Activated naive CD8-positive, alpha-beta T cell treated with anti-CD3 and anti-CD28 coated beads, Interleukin-2, amount 50 U/mL, for 24 hours (primary cell): ENCODE measurements around the gene AKAP6.

ENCODE experiments used
- ATAC-seq: fragments of 150-1000 bp; cut with Tn5 transposase; one replicate; pipeline ENCODE4 v1.10.0; 2021
- DNase-seq: peaks from one replicate; pipeline ENCODE4 v3.0.0; 2021
- H3K27ac Mint-ChIP-seq: one replicate; pipeline ENCODE4 v1.8.0; 2021; ENCODE audit warnings: mild to moderate bottlenecking, mixed read lengths
- H3K27me3 Mint-ChIP-seq: one replicate; pipeline ENCODE4 v1.8.0; 2021; ENCODE audit warnings: mixed read lengths
- H3K36me3 Mint-ChIP-seq: one replicate; pipeline ENCODE4 v1.8.0; 2021; ENCODE audit warnings: low read depth, mixed read lengths
- H3K4me1 Mint-ChIP-seq: one replicate; pipeline ENCODE4 v1.8.0; 2021; ENCODE audit warnings: mixed read lengths
- H3K4me3 Mint-ChIP-seq: one replicate; pipeline ENCODE4 v1.8.0; 2021; ENCODE audit warnings: mild to moderate bottlenecking, moderate library complexity, mixed read lengths
- H3K9me3 Mint-ChIP-seq: one replicate; pipeline ENCODE4 v1.8.0; 2021; ENCODE audit warnings: mixed read lengths

Gene AKAP6

GRCh38 chr14:32719601-32720000, 390.5 kb downstream of the AKAP6 start:
- ATAC-seq, result no peak
- H3K4me1 Mint-ChIP-seq, result no peaks in the 10 kb centered on the region
- no peaks in the 10 kb centered on the region for H3K27me3 Mint-ChIP-seq

DNA sequence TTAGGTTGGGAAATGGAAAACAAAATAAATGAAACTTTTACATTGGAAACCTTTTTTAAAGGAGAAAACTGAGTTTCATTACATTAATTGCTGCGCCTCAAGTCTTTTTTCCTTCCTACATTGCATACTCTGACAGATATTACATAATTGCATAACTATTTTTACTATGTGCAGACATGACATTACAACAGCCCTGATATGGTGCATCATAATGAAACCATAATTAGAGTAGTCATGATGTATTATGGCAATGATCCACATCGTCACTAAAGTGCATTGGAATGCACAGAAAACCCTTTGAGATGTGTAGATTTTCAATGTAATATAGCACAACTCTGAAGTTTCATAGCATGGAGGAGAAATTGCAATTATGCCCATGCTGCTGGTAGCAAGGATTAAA, 391.8 kb downstream of the AKAP6 start:
- DNase-seq (no peak), ATAC-seq (no peak)
- no peak overlapping the region for H3K4me3 Mint-ChIP-seq
- no peak overlapping the region for H3K27ac Mint-ChIP-seq
- no peaks in the 10 kb centered on the region for H3K9me3 Mint-ChIP-seq
- H3K36me3 Mint-ChIP-seq, result no peaks in the 10 kb centered on the region
- no peaks in the 10 kb centered on the region for H3K27me3 Mint-ChIP-seq
- H3K4me1 Mint-ChIP-seq, result no peaks in the 10 kb centered on the region

More at GRCh38 chr14:32719601-32720000, 390.5 kb downstream of the AKAP6 start:
- Mint-ChIP-seq H3K4me3 (no peak overlapping the region), H3K9me3 (no peaks in the 10 kb centered on the region), H3K27ac (no peak overlapping the region), H3K36me3 (no peaks in the 10 kb centered on the region)
- DNase-seq, result no peak

DNA sequence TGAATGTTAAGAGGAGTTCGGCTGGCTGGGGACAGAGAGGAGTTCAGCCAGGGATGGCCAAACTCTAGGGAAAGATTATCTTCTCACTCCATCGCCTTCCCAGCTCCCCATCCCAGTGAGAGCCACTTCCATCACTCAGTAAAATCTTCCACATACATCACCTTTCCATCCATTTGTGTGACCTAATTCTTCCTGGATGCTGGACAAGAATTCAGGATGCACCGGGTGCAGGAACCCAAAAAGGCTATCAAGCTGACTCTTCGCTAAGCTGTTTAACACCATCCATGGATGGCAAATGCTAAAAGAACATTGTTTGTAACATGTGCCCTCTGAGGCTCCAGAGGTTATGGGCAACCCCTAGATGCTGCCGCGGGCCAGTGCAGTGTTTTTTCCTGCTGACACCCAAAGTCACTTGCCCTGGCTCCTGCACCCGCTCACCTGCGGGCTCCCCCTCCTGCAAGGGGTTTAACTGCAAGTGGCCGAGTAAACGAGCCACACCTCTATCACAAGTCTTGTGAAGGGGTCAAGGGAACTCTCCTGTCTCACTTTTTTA, 393.6 kb downstream of the AKAP6 start:
- ATAC-seq, result no peak
- DNase-seq, result no peak
- no peaks in the 10 kb centered on the region for H3K27me3 Mint-ChIP-seq
- H3K9me3 Mint-ChIP-seq, result no peaks in the 10 kb centered on the region
- no peak overlapping the region for H3K27ac Mint-ChIP-seq
- H3K4me3 Mint-ChIP-seq, result no peak overlapping the region
- no peaks in the 10 kb centered on the region for H3K36me3 Mint-ChIP-seq
- no peaks in the 10 kb centered on the region for H3K4me1 Mint-ChIP-seq

- H3K27me3 Mint-ChIP-seq, result no peaks in the 10 kb centered on the region
These were observed 395.9 kb downstream of the AKAP6 start for GRCh38 chr14:32724867-32725471.

GRCh38 chr14:32726516-32726915, 397.4 kb downstream of the AKAP6 start:
- no peaks in the 10 kb centered on the region for H3K9me3 Mint-ChIP-seq
- H3K4me3 Mint-ChIP-seq, result no peak overlapping the region
- no peaks in the 10 kb centered on the region for H3K4me1 Mint-ChIP-seq
- no peak for ATAC-seq
- H3K36me3 Mint-ChIP-seq, result no peaks in the 10 kb centered on the region
- no peak overlapping the region for H3K27ac Mint-ChIP-seq
- no peak for DNase-seq
- no peaks in the 10 kb centered on the region for H3K27me3 Mint-ChIP-seq

More at GRCh38 chr14:32724867-32725471, 395.9 kb downstream of the AKAP6 start:
- DNase-seq (no peak), ATAC-seq (no peak)
- Mint-ChIP-seq H3K4me3 (no peak overlapping the region), H3K36me3 (no peaks in the 10 kb centered on the region), H3K9me3 (no peaks in the 10 kb centered on the region), H3K27ac (no peak overlapping the region), H3K4me1 (no peaks in the 10 kb centered on the region)

DNA sequence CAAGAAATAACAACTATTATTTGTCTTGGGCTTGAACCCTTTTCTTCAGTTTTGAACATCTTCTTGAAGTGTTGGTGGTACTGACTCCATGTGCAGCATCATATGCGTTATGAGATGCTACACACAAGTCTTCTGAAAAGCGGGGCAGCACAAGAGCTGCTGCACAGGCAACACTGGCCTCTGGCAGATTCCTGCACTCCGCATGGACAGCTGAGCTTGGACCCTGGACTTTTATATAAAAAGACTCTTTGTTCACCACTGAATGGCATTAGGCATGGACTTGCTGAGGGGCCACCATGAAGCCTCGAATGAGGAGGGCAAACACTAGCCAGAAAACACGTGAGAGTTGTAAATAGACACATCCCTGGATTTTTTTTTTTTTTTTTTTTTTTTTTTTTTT, 398.7 kb downstream of the AKAP6 start:
- no peaks in the 10 kb centered on the region for H3K9me3 Mint-ChIP-seq
- no peaks in the 10 kb centered on the region for H3K4me1 Mint-ChIP-seq
- DNase-seq (no peak), ATAC-seq (no peak)
- no peaks in the 10 kb centered on the region for H3K36me3 Mint-ChIP-seq
- no peak overlapping the region for H3K27ac Mint-ChIP-seq
- H3K27me3 Mint-ChIP-seq, result no peaks in the 10 kb centered on the region
- no peak overlapping the region for H3K4me3 Mint-ChIP-seq

- H3K9me3 Mint-ChIP-seq, result no peaks in the 10 kb centered on the region
- no peak for DNase-seq
- no peak overlapping the region for H3K27ac Mint-ChIP-seq
- no peaks in the 10 kb centered on the region for H3K4me1 Mint-ChIP-seq
- no peak for ATAC-seq
- no peak overlapping the region for H3K4me3 Mint-ChIP-seq
- H3K36me3 Mint-ChIP-seq, result no peaks in the 10 kb centered on the region
- H3K27me3 Mint-ChIP-seq, result no peaks in the 10 kb centered on the region
These were observed 399.4 kb downstream of the AKAP6 start for GRCh38 chr14:32728526-32728925.

DNA sequence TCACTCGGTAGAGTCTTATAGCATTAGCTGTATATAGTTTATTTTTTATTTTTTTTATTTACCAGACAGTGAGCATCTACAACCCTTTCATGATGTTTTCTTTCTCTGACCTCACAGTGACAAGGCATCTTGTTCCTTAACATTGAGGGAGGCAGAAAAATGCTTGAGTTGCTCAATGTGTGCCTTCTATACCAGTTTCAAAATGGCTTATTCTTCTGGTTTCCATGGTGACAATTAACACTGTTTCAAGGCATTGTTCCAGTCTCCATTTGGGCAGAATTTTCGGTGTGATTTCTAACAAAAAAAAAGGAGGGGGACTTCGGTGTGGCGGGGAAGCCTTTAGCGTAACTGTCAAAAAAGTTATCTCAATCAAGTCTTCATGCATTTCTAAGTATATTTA, 399.9 kb downstream of the AKAP6 start:
- DNase-seq (no peak), ATAC-seq (no peak)
- Mint-ChIP-seq H3K36me3 (no peaks in the 10 kb centered on the region), H3K4me3 (no peak overlapping the region), H3K9me3 (no peaks in the 10 kb centered on the region), H3K4me1 (no peaks in the 10 kb centered on the region), H3K27ac (no peak overlapping the region), H3K27me3 (no peaks in the 10 kb centered on the region)

DNA sequence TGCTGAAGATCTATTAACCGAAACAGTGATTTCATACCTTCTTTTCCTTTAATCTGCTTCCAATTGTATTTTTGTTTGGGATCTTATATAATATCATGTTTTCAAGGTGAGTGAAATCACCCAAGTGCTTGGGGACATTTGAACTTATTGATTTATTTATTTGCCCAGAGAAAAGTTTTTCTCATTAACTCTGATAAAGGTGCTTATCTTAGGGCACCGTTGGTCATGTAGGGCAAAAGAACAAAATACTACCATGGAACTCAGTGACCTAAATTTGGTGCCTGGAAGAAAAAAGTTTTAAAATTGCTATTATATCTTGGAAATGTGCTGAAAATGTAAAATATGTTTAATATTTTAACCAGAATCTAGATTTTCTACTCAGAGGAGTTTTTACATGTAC, 402.2 kb downstream of the AKAP6 start:
- no peak overlapping the region for H3K4me3 Mint-ChIP-seq
- no peaks in the 10 kb centered on the region for H3K27me3 Mint-ChIP-seq
- H3K36me3 Mint-ChIP-seq, result no peaks in the 10 kb centered on the region
- no peaks in the 10 kb centered on the region for H3K9me3 Mint-ChIP-seq
- ATAC-seq, result no peak
- DNase-seq, result no peak
- H3K4me1 Mint-ChIP-seq, result no peaks in the 10 kb centered on the region
- no peak overlapping the region for H3K27ac Mint-ChIP-seq

DNA sequence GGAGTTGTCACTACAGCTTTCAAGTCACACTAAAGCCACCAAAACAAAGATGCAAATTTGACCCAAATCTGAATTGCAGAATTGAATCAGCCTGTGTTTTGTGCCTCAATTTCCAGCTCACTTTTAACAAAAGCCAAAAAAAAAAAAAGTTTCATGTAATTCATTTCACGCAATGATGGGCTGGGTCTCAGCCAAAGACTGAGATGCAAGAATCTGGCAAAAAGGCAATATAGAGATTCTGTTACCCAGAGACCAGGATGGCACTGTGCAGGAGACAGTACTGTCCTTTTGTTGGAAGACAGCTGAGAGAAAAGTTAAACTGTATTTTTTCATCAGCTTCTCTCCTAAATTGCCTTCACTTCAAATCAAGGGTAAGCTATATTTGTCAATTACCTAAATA, 403.9 kb downstream of the AKAP6 start:
- ATAC-seq, result no peak
- H3K27me3 Mint-ChIP-seq, result no peaks in the 10 kb centered on the region

GRCh38 chr14:32734261-32734660, 405.2 kb downstream of the AKAP6 start:
- H3K27ac Mint-ChIP-seq, result no peak overlapping the region
- ATAC-seq (no peak), DNase-seq (no peak)
- H3K4me3 Mint-ChIP-seq, result no peak overlapping the region
- H3K4me1 Mint-ChIP-seq, result no peaks in the 10 kb centered on the region
- no peaks in the 10 kb centered on the region for H3K36me3 Mint-ChIP-seq
- H3K27me3 Mint-ChIP-seq, result no peaks in the 10 kb centered on the region
- H3K9me3 Mint-ChIP-seq, result no peaks in the 10 kb centered on the region

More for the DNA sequence above, 403.9 kb downstream of the AKAP6 start:
- Mint-ChIP-seq H3K36me3 (no peaks in the 10 kb centered on the region), H3K27ac (no peak overlapping the region), H3K9me3 (no peaks in the 10 kb centered on the region), H3K4me1 (no peaks in the 10 kb centered on the region), H3K4me3 (no peak overlapping the region)
- DNase-seq, result no peak

- DNase-seq (no peak), ATAC-seq (no peak)
- Mint-ChIP-seq H3K4me3 (no peak overlapping the region), H3K27me3 (no peaks in the 10 kb centered on the region), H3K36me3 (no peaks in the 10 kb centered on the region), H3K27ac (no peak overlapping the region), H3K9me3 (no peaks in the 10 kb centered on the region), H3K4me1 (no peaks in the 10 kb centered on the region)
These were observed 408.5 kb downstream of the AKAP6 start for GRCh38 chr14:32737621-32738020.

DNA sequence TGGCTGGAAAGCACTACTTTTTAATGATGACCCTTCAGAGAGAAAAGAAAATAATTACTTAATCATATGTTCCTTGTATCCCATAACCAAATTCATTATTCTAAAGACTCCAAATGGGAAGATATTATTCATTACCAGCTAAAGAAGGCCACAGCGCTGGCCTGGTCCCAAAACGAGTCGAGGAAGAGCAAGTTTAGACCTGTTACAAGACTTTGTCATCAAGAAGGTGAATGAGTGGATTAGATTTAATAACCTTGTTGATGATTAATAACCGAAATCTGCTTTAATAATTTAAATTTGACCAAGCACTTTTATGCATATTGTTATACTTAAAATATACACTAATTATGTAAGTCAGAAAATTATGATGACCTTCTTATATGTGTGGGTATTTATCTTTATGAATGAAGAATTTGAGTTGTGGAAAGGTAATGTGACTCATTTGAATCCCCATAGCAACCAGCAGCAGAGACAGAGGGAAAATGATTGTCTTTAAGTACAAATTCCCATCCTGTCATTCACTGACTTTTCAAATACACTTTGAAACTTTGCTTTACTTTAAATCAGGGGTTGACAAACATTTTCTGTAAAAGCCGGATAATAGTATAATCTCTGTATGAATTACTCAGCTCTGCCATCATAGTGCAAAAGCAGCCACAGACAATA, 409.2 kb downstream of the AKAP6 start:
- ATAC-seq (no peak), DNase-seq (no peak)
- no peak overlapping the region for H3K4me3 Mint-ChIP-seq
- no peaks in the 10 kb centered on the region for H3K36me3 Mint-ChIP-seq
- no peak overlapping the region for H3K27ac Mint-ChIP-seq
- H3K27me3 Mint-ChIP-seq, result no peaks in the 10 kb centered on the region
- no peaks in the 10 kb centered on the region for H3K4me1 Mint-ChIP-seq
- no peaks in the 10 kb centered on the region for H3K9me3 Mint-ChIP-seq

DNA sequence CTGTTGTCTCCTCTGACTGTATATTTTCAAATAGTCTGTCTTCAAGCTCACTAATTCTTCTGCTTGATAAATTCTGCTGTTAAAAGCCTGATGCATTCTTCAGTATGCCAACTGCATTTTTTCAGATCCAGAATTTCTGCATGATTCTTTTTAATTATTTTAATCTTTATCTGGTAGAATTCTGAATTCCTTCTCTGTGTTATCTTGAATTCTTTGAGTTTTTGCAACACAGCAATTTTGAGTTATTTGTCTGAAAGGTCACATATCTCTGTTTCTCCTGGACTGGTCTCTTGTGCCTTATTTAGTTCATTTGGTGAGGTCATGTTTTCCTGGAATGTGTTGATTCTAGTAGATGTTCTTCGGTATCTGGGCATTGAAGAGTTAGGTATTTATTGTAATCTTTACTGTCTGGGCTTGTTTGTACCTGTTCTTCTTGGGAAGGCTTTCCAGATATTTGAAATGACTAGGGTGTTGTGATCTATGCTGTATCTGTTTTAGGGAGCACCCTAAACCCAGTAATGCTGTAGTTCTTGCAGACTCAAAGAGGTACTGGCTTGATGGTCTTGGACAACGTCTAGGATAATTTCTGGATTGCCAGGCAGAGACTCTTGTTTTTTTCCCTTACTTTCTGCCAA, 415.8 kb downstream of the AKAP6 start:
- Mint-ChIP-seq H3K36me3 (no peaks in the 10 kb centered on the region), H3K9me3 (no peaks in the 10 kb centered on the region), H3K4me3 (no peak overlapping the region), H3K27ac (no peak overlapping the region), H3K4me1 (no peaks in the 10 kb centered on the region), H3K27me3 (peaks cover 2% of the 10 kb centered on the region)
- DNase-seq, result no peak
- ATAC-seq, result no peak

DNA sequence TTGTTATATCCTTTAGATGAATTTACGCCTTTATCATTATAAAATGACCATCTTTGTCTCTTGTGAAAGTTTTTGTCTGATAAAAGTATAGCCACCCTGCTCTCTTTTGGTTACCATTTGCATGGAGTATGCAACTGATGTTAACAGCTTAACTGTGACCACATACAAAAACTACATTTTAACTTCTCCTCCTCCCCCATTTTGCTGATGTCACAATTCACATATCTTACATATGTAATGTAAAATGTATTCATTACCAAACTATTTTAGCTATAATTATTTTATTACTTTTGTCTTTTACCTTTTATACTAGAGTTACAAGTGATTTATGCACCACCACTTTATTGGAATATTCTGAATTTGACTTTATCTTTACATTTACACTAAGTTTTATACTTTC, 425.1 kb downstream of the AKAP6 start:
- H3K4me1 Mint-ChIP-seq, result no peaks in the 10 kb centered on the region
- no peak overlapping the region for H3K27ac Mint-ChIP-seq
- no peaks in the 10 kb centered on the region for H3K27me3 Mint-ChIP-seq
- DNase-seq (no peak), ATAC-seq (no peak)
- peaks cover 3% of the 10 kb centered on the region for H3K36me3 Mint-ChIP-seq
- peaks cover 31% of the 10 kb centered on the region for H3K9me3 Mint-ChIP-seq
- H3K4me3 Mint-ChIP-seq, result no peak overlapping the region
